ENCODE measurements around the gene NAPA.

The NAPA gene

DNA sequence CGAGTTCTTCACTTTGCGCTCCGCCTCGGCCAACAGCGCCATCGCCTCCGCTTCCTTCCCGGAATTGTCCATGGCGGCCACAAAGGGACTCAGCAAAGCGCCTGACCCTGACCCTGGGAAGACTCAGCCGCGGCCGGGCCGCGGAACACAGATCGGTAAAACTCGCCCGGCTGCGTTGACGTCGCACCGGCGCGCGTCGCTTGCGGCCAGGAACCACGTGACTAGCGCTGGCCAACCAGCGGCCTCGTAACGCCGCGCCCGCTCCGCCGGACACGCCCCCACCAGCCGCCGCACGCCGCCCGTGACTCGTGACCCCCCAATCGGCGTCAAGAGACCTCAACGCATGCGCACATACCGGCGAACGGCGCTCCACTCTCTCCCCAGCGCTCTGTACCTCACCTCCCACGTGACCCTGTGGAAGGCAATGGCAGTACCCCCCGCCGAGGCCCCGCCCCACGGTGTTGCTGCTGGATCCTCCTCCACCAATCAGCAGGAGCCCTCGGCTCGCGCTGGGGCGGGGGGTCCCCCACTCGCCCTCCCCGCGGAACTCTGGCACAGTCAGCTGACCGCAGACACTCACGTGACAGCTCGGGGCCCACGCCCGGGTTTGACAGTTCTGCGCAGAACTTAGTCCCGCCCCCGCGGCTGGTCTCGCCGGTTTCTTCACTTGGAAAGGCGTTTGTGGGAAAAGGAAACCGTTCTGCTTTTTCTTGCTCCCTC, at the start of gene NAPA:
NAPA (minus strand) TSS at position 195 of the 720 bp plus-strand sequence; CDS start at position 72, 123 bp downstream.
- DNase-seq = peak; percentile 100

DNA sequence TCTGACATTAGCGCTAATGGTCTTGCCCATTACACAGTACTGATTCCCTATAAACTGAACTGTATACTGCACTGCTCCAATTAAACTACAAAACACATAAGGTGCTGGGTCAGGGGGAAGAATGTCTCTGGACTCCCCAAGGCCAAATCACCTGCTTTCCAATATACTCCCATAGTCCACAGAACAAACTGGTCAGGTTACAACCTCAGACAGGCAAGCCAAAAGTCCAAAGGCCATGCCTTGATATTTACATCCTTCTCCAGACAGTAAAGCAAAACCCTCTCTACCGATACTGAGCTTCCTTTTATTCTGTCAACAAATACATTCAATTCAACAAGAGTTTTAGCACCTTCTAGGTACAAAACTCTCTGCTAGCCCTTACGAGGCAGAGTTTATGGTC, 49.2 kb upstream of the NAPA start:
- no peak for DNase-seq

DNA sequence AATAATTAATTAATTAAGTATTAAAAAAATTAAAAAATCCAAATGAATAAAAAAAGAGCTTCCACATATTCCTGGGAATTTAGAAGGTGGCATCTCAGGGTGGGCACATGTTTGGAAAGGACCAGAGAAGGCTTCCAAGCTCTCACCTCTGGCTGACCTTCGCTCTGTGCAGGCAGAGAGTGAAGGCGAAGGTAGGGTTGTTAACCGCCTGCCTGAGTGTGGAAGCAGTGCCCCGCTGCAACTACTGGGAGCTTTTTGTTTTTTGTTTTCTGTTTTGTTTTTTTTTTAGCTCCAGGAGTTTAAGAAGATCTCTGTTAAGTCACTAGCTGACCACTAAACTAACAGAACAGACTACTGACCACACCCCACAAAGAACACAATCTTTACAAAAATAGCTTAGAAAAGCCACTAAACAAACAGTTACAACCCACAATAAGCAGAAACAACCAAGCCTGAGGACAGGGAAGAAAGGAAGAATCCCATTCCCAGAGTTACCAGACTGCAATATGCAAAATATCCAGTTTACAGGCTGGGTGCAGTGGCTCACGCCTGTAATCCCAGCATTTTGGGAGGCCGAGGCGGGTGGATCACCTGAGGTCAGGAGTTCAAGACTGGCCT, 46.7 kb upstream of the NAPA start:
- no peak for DNase-seq

DNA sequence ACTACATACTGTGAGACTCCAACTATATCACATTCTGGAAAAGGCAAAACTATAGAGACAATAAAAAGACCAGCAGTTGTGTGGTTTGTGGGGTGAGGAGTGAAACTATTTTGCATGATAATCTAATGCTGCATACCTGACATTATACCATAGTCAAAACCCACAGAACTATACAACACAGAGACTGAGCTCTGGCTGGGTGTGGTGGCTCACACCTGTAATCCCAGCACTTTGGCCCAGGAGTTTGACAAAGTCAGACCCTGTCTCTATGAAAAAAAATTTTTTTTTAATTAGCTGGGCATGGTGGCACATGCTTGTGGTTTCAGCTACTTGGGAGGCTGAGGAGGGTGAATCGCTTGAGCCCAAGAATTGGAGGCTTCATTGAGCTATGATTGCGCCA, 46.1 kb upstream of the NAPA start:
- no peak for DNase-seq

DNA sequence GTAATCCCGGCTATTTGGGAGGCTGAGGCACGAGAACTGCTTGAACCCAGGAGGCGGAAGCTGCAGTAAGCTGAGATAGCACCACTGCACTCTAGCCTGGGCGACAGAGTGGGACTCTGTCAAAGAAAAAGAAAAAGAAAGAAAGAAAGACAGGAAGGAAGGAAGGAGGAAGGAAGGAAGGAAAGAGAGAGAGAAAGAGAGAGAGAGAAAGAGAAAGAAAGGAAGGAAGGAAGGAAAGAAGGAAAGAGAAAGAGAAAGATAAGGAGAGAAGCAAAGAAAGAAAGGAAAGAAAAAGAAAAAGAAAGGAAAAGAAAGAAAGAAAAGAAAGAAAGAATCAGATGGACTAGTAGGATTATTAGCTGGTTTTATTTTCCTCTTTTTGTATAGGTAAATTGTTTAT, 35.3 kb upstream of the NAPA start:
- DNase-seq = no peak

DNA sequence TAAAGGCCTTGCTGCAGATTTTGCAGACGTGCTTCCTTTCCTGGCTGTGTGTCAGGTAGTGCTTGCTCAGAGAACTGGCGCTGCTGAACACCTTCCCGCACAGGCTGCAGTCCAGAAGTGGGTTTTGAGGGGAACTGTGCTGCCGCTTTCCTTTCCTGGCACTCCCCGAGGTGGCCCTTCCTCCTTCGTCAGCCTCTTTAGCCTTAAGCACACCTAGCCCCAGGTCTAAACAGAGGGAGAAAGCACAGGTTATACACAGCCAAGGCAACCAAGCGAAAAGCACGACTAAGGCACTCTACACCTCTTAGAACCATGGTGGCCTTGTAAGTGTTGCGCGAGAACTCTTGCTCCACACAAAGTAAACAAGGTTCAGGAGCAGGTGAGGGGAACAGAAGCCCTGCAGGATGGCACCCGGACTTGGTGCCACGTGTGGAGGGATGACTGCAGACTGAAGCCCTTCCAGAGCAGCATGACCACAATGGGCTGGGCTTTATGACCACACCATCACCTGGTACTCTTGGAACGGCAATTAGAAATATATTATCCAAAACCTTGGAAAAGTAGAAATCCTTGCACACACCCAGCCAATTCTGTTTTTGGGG, 34.5 kb upstream of the NAPA start:
- no peak for DNase-seq

DNA sequence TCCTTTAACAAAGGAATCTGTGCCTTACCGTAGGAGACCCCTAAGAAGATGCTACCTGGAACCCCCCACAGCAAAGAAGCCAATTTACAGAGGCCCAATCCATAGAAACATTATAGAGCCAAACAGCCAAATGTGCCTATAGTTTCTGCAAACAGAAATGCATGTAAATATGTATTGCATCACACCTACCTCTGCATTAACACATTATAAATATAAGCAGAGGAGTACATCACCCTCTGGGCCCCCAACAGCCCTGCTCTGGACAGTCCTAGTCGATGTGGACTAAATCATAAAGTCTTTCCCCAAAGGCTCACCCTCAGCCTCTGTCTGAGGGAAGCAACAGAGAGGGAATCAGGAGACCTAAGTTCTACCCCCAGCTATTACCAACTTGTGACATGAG, 32.3 kb upstream of the NAPA start:
- no peak for DNase-seq

DNA sequence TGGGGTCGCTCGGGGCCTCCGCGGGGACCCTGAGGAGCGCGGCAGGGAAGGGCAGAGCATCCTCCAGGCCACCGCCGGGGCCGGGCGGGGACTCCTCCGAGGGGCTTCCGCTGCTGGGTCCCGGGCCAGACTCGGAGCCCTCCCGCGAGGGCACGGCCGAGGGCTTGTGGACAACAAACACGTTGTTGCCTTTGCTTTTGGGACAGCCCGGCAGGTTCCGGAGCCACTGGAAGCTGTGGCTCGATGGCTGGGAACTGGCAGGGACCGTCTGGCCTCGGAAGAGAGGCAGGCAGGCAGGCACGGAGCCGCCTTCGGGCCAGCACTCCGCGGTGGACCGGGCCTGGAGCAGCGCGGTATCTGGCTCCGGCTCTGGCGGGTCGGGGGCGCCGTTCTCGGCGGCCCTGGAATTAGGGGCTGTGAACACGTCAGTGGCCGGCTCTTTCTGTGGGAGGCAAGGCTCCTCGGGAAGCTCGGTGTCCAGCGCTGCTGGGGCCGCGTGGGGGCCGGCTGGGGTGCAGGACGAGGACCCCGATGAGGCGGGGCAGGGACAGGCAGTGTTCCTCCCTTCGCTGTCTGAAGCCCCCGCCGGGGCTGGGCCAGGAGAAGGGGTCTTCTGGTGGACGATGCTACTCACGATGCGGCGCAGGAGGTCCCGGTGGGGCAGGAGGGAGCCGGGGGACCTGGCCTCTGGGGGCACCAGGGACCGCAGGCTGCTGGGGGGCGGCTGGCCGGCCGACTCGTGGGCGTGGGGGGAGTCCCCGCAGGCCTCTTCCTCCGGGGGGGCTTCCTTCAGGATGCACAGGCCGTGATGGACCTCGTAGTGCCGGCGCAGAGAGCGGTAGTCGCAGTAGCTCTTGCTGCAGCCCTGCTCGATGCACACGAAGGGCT, 30.4 kb upstream of the NAPA start:
- DNase-seq = no peak

DNA sequence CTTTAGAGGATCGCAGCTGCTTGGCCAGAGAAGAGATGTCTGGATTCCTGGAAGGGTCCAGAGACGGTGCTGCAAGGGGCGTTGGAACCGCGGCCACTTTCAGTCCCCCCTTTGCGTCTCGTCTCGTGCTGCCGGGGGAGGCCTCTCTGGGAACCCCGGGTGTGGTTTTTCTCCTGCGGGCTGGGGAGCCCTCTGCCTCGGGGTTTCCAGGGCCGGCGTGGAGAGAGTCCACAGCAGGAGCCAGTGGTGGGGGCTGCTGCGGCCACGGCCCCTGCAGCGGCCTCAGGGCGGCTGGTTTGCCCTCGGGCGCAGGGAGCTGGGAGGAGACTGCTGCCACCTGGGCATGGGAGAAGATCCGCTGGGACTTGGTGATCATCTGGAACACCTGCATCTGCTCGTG, 29.6 kb upstream of the NAPA start:
- no peak for DNase-seq

DNA sequence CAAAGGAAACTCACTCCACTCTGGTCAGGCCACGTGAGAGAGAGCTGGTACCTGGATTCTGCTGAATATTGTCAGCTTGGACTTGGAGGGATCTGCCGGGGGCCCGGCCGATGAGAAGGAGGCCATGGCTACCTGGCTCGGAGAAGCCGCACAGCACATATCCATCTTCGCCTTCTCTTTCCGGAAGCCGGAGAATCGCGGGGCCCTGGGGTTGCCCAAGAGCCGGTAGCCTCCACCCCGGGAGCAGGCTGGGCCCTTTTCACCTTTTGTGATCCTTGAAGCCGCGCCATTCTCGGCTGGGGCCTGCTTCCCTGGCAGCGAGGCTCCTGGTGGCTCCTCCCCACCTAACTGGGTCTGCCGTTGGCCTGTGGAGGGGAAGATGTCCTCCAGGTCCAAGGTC, 29.2 kb upstream of the NAPA start:
- no peak for DNase-seq

DNA sequence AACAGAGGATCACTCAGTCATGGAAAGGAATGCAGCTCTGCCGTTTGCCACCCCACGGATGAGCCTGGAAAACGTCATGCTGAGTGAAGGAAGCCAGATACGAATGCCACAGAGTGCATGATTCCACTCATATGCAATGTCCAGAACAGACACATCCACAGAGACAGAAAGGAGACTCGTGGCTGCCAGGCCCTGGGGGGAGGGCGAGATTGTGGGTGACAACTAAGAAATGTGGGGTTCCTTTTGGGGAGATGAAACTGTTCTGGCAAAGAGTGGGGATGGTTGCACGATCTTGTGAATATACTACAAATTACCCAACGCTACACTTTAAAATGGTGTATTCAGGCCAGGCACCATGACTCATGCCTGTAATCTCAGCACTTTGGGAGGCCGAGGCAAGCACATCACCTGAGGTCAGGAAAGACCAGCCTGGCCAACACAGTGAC, 27.2 kb upstream of the NAPA start:
- no peak for DNase-seq

DNA sequence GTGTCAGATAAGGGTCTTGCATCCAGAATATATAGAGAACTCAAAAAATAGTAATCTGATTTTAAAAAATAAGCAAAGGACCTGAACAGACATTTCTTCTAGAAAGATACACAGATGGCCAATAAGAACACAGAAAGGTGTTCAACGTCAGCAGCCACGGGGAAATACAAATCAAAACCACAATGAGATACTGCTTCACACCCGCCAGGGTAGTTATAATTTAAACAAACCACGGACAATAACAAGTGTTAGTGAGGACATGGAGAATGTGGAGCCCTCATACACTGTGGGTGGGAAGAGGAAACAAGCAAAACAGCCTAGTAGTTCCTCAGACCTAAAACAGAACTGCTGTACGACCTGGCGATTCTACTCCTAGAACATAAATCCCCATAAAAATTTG, 26.7 kb upstream of the NAPA start:
- DNase-seq = no peak

DNA sequence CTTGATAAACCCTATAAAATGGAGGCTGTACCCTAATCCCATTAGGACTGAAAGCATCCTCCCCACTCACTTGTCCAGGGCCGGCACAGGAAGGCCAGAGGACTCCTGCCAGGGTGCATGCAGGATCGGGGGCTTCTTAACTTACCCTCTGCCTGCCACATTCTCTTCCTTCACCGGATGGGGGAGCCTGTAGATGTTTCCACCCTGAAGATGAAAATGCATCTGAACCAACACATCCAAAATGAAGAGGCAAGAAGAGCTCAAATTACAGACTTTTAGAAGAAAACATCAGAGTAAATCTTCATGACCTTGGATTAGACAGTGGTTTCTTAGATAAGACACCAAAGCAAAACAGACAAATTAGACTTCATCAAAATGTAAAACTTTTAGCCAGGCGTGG, 25.9 kb upstream of the NAPA start:
- DNase-seq = no peak

DNA sequence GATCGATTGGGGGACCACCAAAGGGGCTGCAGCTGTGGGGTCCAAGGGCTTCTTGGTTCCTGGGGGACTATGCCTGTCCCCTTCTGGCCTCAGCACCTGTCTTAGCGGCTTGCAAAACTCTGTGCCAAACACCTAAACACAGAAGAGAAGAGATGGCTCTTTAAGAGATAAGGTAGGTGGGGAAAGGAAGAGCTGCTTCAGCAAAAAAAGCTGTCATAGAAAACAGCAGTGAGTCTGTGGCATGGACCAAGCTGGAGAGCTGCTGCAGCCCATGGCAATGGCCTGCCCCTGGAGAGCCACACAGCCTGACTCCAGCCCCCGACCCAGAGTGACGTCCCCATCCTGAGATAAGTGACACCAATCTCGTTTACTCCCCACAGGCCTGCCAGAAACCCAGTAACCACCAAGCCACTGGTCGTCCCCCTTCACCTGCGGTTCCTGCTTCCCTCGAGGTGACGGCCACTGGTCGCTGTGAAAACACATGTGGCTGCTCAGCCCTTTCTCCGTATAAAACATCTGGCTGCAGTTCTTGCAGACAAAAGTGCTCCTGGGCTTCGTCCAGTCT, 25.0 kb upstream of the NAPA start:
- DNase-seq = no peak

DNA sequence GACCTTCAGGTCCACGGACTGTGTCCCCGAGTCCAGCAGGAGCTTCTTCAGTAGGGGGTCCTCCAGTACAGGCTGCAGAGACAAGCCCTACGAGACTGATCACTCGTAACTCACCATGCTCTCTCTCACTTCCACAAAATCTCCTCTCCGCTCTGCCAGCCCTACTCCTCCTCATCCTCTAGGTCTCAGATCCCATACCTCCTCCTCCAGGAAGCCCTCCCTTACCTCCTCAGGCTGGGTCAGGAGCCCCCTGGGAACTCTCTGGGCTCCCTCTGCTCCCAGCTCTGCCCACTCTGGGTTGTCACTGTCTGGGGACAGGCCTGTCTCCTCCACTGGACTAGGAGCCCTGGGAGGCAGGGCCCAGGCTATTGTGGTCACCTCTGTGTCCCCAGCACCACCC, 23.9 kb upstream of the NAPA start:
- DNase-seq = no peak

DNA sequence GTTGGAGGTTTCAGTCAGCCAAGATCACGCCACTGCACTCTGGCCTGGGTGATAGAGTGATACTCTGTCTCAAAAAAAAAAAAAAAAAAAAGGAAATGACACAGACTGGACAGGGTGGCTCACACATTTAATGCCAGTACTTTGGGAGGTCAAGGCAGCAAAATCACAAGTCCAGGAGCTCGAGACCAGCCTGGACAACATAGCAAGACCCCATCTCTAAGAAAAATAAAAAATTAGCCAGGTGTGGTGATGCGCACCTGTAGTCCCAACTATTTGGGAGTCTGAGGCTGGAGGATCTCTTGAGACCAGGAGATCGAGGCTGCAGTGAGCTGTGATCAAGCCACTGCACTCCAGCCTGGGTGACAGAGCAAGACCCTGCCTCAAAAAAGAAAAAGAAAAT, 22.6 kb upstream of the NAPA start:
- DNase-seq = no peak

DNA sequence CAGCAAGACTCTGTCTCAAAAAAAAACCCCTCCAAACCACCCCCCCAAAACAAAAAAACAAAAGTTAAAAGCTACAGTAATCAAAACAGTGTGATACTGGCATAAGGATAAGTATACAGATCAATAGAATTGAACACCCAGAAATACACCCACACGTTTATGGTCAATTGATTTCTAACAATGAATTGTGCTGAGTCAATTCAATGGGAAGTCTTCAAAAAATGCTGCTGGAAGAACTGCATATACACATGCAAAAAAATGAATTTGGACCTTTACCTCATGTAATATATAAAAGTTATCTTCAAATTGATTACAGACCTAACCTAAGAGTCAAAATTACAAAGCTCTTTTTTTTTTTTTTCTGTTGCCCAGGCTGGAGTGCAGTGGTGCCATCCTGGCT, 19.8 kb upstream of the NAPA start:
- no peak for DNase-seq

DNA sequence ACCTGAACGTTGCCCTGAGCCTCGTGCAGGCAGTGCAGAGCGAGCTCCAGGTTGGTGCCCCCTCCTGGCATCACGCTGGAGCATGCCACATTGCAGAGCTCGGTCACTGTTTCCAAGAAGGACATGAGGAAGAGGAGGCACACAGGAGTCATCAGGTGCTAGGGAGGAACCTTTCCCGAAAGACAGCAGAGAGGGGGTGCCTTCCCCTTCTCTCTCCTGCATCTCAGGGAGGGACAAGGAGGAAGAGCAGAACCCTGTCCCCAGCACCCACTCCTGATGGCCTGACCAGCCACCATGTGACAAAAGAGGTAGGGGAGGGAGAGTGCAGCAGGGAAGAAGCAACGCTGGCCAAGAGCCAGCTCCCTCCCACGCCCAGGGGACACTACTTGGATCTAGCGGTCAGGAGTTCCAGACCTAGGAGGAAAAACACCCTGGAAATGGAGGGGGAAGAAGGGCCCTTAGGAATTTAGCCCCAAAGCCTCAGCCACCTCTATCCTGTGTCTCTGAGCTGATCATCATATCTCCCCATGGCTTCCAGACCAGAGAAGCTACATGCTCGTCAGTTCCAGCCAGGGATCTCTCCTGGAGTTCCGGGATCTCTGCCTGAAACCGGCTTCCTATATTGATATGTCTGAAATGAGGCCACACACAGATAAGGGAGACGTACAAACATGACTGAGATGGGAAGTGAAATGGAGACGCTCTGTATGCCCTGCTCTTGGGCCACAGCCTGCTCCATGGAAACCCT, 17.0 kb upstream of the NAPA start:
- DNase-seq = no peak

DNA sequence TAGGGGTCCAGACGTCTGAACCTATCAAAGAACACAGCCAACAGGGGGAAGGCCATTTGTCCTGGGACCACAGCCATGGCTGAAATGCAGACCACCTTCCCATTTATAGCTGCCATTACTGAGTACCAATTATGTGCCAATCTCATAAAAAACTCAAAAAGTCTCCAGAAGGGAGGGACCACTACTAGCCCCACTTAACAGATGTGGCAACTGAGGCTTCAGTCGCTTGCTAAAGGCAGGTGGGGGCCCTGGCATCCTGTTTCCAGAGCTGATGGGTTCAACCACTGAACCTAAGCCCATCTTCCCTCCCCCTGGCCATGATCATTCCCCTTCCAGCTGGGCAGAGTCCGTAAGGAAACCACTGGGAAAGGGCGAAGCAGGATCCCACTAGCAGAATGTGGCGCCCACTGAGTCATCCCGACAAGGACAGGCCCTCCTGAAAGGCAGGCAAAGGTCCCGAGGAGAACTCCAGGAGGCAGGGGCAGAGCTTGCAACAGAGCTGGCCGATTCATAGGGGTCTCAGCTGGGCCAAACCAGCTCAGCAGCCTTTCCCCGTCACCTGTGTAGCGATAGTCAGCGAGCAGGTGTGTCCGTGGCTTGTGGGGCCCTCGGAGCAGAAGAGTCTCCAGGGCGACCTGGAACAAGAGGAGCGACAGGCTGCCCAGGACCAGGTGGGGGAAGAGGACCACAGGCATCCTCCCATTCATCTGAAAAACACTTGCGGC, 14.3 kb upstream of the NAPA start:
- no peak for DNase-seq

DNA sequence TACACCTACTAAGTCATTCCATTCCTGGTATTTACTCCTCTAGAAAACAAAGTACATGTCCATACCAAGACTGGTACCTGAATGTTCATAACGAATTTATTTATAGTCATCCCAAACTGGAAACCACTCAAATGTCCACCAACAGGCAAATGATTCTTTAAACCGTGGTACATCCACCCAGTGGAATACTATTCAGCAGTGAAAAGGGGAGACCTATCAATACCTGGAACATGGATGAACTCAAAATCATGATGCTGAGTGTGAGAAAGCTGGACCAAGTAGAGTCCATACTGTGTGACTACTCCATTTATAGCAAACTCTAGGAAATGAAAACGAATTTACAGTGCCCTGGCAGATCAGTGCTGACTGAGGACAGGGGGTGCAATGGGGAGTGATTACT, 11.9 kb upstream of the NAPA start:
- DNase-seq = no peak

DNA sequence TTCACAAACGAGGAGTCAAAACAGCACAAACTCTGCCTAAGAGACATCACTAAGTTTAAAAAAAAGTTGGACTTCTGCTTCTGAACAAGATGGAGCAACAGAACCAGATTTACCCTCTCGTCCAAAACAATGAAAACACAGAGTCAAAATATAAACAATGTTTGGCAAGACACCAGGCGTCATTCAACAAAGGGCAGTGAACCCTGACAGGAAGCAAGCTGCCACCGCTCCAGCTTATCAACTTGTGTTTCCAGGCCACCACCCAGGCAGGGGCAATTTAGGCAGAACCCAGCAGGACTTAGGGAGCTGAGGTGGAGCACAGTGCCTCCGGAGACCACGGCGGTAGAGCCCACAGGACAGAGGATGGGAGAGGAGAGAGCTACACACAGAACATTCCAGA, 8.6 kb upstream of the NAPA start:
- no peak for DNase-seq
